ENCODE measurements around the gene TNFAIP6. TPM values are rescaled to one million over a fixed set of nuclear protein-coding genes. Genes with fewer than 3 reads are reported as not detected.

Gene TNFAIP6
- polyA plus RNA-seq, 1 of the 3 experiments (the other 2 are of a cell fraction), result 0.58 TPM

GRCh38 chr2:151422917-151423439 lies 65.6 kb downstream of the TNFAIP6 start (continued):
- TF ChIP-seq, protein P1, sequence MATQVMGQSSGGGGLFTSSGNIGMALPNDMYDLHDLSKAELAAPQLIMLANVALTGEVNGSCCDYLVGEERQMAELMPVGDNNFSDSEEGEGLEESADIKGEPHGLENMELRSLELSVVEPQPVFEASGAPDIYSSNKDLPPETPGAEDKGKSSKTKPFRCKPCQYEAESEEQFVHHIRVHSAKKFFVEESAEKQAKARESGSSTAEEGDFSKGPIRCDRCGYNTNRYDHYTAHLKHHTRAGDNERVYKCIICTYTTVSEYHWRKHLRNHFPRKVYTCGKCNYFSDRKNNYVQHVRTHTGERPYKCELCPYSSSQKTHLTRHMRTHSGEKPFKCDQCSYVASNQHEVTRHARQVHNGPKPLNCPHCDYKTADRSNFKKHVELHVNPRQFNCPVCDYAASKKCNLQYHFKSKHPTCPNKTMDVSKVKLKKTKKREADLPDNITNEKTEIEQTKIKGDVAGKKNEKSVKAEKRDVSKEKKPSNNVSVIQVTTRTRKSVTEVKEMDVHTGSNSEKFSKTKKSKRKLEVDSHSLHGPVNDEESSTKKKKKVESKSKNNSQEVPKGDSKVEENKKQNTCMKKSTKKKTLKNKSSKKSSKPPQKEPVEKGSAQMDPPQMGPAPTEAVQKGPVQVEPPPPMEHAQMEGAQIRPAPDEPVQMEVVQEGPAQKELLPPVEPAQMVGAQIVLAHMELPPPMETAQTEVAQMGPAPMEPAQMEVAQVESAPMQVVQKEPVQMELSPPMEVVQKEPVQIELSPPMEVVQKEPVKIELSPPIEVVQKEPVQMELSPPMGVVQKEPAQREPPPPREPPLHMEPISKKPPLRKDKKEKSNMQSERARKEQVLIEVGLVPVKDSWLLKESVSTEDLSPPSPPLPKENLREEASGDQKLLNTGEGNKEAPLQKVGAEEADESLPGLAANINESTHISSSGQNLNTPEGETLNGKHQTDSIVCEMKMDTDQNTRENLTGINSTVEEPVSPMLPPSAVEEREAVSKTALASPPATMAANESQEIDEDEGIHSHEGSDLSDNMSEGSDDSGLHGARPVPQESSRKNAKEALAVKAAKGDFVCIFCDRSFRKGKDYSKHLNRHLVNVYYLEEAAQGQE (IDR thresholded peaks at IDR 0.05; ENCODE audit: low read depth, low read length), result no peak
- no peak for TF ChIP-seq MXI1 (IDR thresholded peaks at IDR 0.05; ENCODE audit: low read depth, low read length)
- TF ChIP-seq EZH2phosphoT487 (IDR thresholded peaks at IDR 0.05; ENCODE audit: borderline replicate concordance, low read depth), result no peak
- TF ChIP-seq RCOR1 (IDR thresholded peaks at IDR 0.05; ENCODE audit: low read length), result no peak
- TF ChIP-seq POLR2AphosphoS5 (IDR thresholded peaks at IDR 0.05; ENCODE audit: low read depth, low read length), result no peak

GRCh38 chr2:151423760-151424159 lies 66.4 kb downstream of the TNFAIP6 start:
- no peaks in the 10 kb centered on the region for H3K9me3 ChIP-seq
- no peak overlapping the region for H3K27ac ChIP-seq (ENCODE audit: low read depth in 2 of 2, low read length in 1 of 2)
- peaks cover 41 to 71% of the 10 kb centered on the region in 2 experiments for H3K36me3 ChIP-seq (replicated peaks in 1 of 2; ENCODE audit: control insufficient read depth in 1 of 2, insufficient read depth in 2 of 2, low read length in 1 of 2)
- no peak overlapping the region for H2AFZ ChIP-seq (ENCODE audit: low read depth)
- DNase-seq, result no peak
- H4K20me1 ChIP-seq (ENCODE audit: insufficient read depth), result no peaks in the 10 kb centered on the region
- no peaks in the 10 kb centered on the region for H3K4me1 ChIP-seq (ENCODE audit: control insufficient read depth in 1 of 2, insufficient read depth in 2 of 2, low read depth in 1 of 2, low read length in 1 of 2)
- H3K79me2 ChIP-seq (ENCODE audit: insufficient read depth), result peaks cover 89% of the 10 kb centered on the region
- H3K9ac ChIP-seq, result no peak overlapping the region
- CTCF ChIA-PET, result interaction anchor here (0.8 kb wide), 1 partner anchor 14 kb away, joined by 3 read pairs; the partner anchor contains the start of gene RIF1
- POLR2A ChIA-PET, result no interaction called here
- no peaks in the 10 kb centered on the region for H3K27me3 ChIP-seq (ENCODE audit: insufficient read depth)
- no peak overlapping the region for H3K4me2 ChIP-seq
- peaks cover 9% of the 10 kb centered on the region for H3F3A ChIP-seq (replicated peaks; ENCODE audit: insufficient read depth)
- H3K9me2 ChIP-seq, result no peaks in the 10 kb centered on the region
- TF ChIP-seq ZBTB33 (IDR thresholded peaks at IDR 0.05; ENCODE audit: borderline replicate concordance, low read depth) (no peak), RFX5 (IDR thresholded peaks at IDR 0.05; ENCODE audit: low read length) (no peak)
- 94% methylated on average over 3 of the region's 3 CpGs for WGBS (ENCODE audit: low lambda C conversion rate)
- H3K4me3 ChIP-seq (ENCODE audit: low read depth in 2 of 2, low read length in 1 of 2), result no peak overlapping the region

Small RNA genes lying within 50 kb of the gene (small RNA-seq; reads per million reads assigned to genes)
- gene MIR4773-1 (0 reads per million in 7 experiments), gene RN7SL124P (0 reads per million in 7 experiments)

Other genes with a start within 250 kb of the TNFAIP6 start
- 2.0 and 2.1 TPM in 2 replicates for gene RBM43, start 95.7 kb upstream of the TNFAIP6 start, polyA plus RNA-seq (2012; rRNA removed)
- gene NMI, start 67.9 kb upstream of the TNFAIP6 start, polyA plus RNA-seq (2012; rRNA removed), result 0.83 and 0.89 TPM in 2 replicates
- 2.4 and 3.0 TPM in 2 replicates for gene RIF1, start 52.3 kb downstream of the TNFAIP6 start, polyA plus RNA-seq (2012; rRNA removed)

Data from SK-N-SH (cell line).